ENCODE results near the gene TUNAR. TPM values are rescaled to one million over a fixed set of nuclear protein-coding genes. Genes with fewer than 3 reads are reported as not detected.

Gene TUNAR
- total RNA-seq, 1 experiment from 2014 or later: not detected

GRCh38 chr14:95892142-95892541 is 15.5 kb downstream of the TUNAR start:
- Histone ChIP-seq H3K4me3 (ENCODE audit: low read length) (no peak overlapping the region), H3K4me2 (ENCODE audit: low read length) (no peak overlapping the region), H3K79me2 (ENCODE audit: low read length) (no peaks in the 10 kb centered on the region), H3F3A (ENCODE audit: low read length, unreplicated experiment) (no peaks in the 10 kb centered on the region), H3K9me3 (ENCODE audit: low read length) (no peaks in the 10 kb centered on the region), H3K27me3 (ENCODE audit: low read length) (peaks cover 40% of the 10 kb centered on the region), H3K36me3 (ENCODE audit: low read depth, low read length) (no peaks in the 10 kb centered on the region), H3K4me1 (ENCODE audit: insufficient read depth, low read length) (0 out of 2 replicates have a peak, but pooled peaks cover 3% of the 10 kb centered on the region), H3K9ac (ENCODE audit: low read length) (no peak overlapping the region), H4K20me1 (ENCODE audit: low read length) (no peaks in the 10 kb centered on the region), H3K27ac (ENCODE audit: low read length) (no peak overlapping the region), H3K9me2 (replicated peaks; ENCODE audit: low read length) (no peaks in the 10 kb centered on the region), H2AFZ (ENCODE audit: low read length) (no peak overlapping the region)
- BruUV-seq (replicated peaks): no TSS peak
- ATAC-seq (no peak), DNase-seq (no peak)
- intact Hi-C loops (cut with micrococcal nuclease): no loop called here
- ChIA-PET CTCF (no interaction called here), POLR2A (ENCODE audit: unreplicated experiment) (no interaction called here)
- TF ChIP-seq EZH2phosphoT487 (IDR thresholded peaks at IDR 0.05; ENCODE audit: borderline replicate concordance, low read length) (no peak), EZH2 (IDR thresholded peaks at IDR 0.05; ENCODE audit: low read length, unreplicated experiment) (no peak), CTCF (conservative IDR thresholded peaks at IDR 0.05; ENCODE audit: low read depth, low read length) (no peak)

GRCh38 chr14:95895720-95896119 is 19.1 kb downstream of the TUNAR start:
- Histone ChIP-seq H3K9me2 (replicated peaks; ENCODE audit: low read length) (no peaks in the 10 kb centered on the region), H3K4me1 (ENCODE audit: insufficient read depth, low read length) (0 out of 2 replicates have a peak, but pooled peaks cover 3% of the 10 kb centered on the region), H3F3A (ENCODE audit: low read length, unreplicated experiment) (no peaks in the 10 kb centered on the region), H3K9ac (ENCODE audit: low read length) (no peak overlapping the region), H2AFZ (ENCODE audit: low read length) (no peak overlapping the region), H3K79me2 (ENCODE audit: low read length) (no peaks in the 10 kb centered on the region), H3K36me3 (ENCODE audit: low read depth, low read length) (no peaks in the 10 kb centered on the region), H3K27me3 (ENCODE audit: low read length) (peaks cover 23% of the 10 kb centered on the region), H3K4me3 (ENCODE audit: low read length) (no peak overlapping the region), H3K9me3 (ENCODE audit: low read length) (no peaks in the 10 kb centered on the region), H4K20me1 (ENCODE audit: low read length) (no peaks in the 10 kb centered on the region), H3K27ac (ENCODE audit: low read length) (no peak overlapping the region), H3K4me2 (ENCODE audit: low read length) (no peak overlapping the region)
- peak; percentile 22 for DNase-seq
- POLR2A ChIA-PET (ENCODE audit: unreplicated experiment): no interaction called here
- TF ChIP-seq EZH2phosphoT487 (IDR thresholded peaks at IDR 0.05; ENCODE audit: borderline replicate concordance, low read length) (no peak), CTCF (conservative IDR thresholded peaks at IDR 0.05; ENCODE audit: low read depth, low read length) (peak; percentile 52)
- intact Hi-C loops (cut with micrococcal nuclease): no loop called here
- CTCF ChIA-PET: no interaction called here
- no TSS peak for BruUV-seq (replicated peaks)
- ATAC-seq: no peak

DNA sequence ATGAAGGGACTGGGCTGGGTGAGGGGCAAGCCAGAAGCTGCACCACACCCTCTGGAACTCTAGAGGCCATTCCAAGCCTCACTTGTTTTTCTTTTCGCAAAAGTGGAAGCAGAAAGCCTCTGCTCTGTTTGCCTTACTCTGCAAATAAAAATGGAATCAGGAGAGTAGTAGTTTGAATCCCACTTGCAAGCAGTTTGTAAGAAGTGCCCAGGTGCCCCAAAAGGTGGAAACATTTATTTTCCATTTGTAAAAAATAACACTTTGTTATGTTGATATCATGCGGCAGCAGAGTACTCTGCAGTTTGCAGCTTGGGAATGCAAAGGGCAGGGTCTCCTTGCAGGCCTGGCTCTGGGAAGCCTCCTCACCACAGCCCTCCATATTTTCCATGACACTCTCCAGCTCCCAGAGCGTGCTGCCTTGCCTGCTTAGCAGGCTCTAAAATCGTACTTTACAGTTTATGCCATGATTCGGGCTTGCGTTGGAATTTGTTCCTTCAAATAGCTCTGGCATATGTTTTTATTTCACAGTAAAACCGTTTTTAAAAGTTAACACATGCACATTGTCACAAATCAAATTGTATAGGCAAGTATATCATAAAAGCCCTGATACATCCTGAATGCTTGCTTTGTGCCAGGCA is 20.0 kb downstream of the TUNAR start:
- POLR2A ChIA-PET (ENCODE audit: unreplicated experiment): no interaction called here
- intact Hi-C loops (cut with micrococcal nuclease): no loop called here

More for the DNA sequence above, 20.0 kb downstream of the TUNAR start:
- no peak for DNase-seq
- no peaks in the 10 kb centered on the region for H3K79me2 ChIP-seq (ENCODE audit: low read length)
- no peak for TF ChIP-seq EZH2 (IDR thresholded peaks at IDR 0.05; ENCODE audit: low read length, unreplicated experiment)
- TF ChIP-seq CTCF (conservative IDR thresholded peaks at IDR 0.05; ENCODE audit: low read depth, low read length): no peak
- TF ChIP-seq EZH2phosphoT487 (IDR thresholded peaks at IDR 0.05; ENCODE audit: borderline replicate concordance, low read length): no peak
- H3F3A ChIP-seq (ENCODE audit: low read length, unreplicated experiment): no peaks in the 10 kb centered on the region
- H4K20me1 ChIP-seq (ENCODE audit: low read length): no peaks in the 10 kb centered on the region
- no peak overlapping the region for H3K4me3 ChIP-seq (ENCODE audit: low read length)
- no peaks in the 10 kb centered on the region for H3K9me2 ChIP-seq (replicated peaks; ENCODE audit: low read length)
- H3K27me3 ChIP-seq (ENCODE audit: low read length): peaks cover 29% of the 10 kb centered on the region
- H3K27ac ChIP-seq (ENCODE audit: low read length): no peak overlapping the region
- H3K36me3 ChIP-seq (ENCODE audit: low read depth, low read length): no peaks in the 10 kb centered on the region
- ATAC-seq: no peak
- H2AFZ ChIP-seq (ENCODE audit: low read length): no peak overlapping the region
- H3K4me1 ChIP-seq (ENCODE audit: insufficient read depth, low read length): 0 out of 2 replicates have a peak, but pooled peaks cover 3% of the 10 kb centered on the region
- H3K9ac ChIP-seq (ENCODE audit: low read length): no peak overlapping the region
- H3K4me2 ChIP-seq (ENCODE audit: low read length): no peak overlapping the region
- CTCF ChIA-PET: no interaction called here
- no TSS peak for BruUV-seq (replicated peaks)
- H3K9me3 ChIP-seq (ENCODE audit: low read length): no peaks in the 10 kb centered on the region

All from PC-3 (cell line).